ENCODE results near the gene SMAD2. TPM values are rescaled to one million over a fixed set of nuclear protein-coding genes. Genes with fewer than 3 reads are reported as not detected.

Gene SMAD2
- total and polyA plus RNA-seq, 2 experiments from 2014 or later, result 30.9 to 90.7 TPM

DNA sequence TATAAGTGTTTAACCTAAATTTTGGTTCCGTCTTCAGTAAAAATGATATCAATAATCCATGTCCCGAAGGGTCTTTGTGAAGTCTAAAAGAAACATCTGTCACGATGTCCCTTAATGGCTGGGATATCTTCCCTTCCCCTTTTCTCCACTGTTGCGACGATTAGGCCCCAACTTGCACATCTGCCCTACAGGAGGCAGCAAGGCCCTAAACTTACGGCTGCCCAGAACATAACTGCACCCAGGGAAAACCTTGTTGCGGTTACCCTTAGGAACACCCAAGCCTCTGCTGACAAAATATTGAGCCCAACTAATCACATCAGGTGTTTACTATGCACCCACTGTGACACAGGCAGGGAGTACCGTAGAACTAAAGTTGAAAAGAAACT lies 1.3 kb upstream of the SMAD2 start:
- no peak for TF ChIP-seq NANOG (IDR thresholded peaks at IDR 0.05; ENCODE audit: borderline replicate concordance)
- TF ChIP-seq, protein P1, sequence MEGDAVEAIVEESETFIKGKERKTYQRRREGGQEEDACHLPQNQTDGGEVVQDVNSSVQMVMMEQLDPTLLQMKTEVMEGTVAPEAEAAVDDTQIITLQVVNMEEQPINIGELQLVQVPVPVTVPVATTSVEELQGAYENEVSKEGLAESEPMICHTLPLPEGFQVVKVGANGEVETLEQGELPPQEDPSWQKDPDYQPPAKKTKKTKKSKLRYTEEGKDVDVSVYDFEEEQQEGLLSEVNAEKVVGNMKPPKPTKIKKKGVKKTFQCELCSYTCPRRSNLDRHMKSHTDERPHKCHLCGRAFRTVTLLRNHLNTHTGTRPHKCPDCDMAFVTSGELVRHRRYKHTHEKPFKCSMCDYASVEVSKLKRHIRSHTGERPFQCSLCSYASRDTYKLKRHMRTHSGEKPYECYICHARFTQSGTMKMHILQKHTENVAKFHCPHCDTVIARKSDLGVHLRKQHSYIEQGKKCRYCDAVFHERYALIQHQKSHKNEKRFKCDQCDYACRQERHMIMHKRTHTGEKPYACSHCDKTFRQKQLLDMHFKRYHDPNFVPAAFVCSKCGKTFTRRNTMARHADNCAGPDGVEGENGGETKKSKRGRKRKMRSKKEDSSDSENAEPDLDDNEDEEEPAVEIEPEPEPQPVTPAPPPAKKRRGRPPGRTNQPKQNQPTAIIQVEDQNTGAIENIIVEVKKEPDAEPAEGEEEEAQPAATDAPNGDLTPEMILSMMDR (conservative IDR thresholded peaks at IDR 0.05; ENCODE audit: low read depth in 2 of 2), result peak; percentile 55 to 73
- TF ChIP-seq STAT1 (IDR thresholded peaks at IDR 0.05; ENCODE audit: unreplicated experiment), result no peak
- Histone ChIP-seq H2AFZ (peak overlapping the region; percentile 44; the same call in 1 of the 2 replicates), H3K27me3 (ENCODE audit: insufficient read depth) (no peaks in the 10 kb centered on the region), H3F3A (replicated peaks; ENCODE audit: low read depth) (peaks cover 7% of the 10 kb centered on the region; the same call in 1 of the 2 replicates), H3K9me2 (ENCODE audit: insufficient read depth) (no peaks in the 10 kb centered on the region), H3K27ac (ENCODE audit: low read depth) (peak overlapping the region; percentile 93), H3K79me2 (replicated peaks; ENCODE audit: insufficient read depth) (peaks cover 32% of the 10 kb centered on the region), H3K4me3 (peak overlapping the region; percentile 64), H4K20me1 (replicated peaks; ENCODE audit: insufficient read depth) (peaks cover 11% of the 10 kb centered on the region), H3K4me1 (ENCODE audit: insufficient read depth) (peaks cover 34% of the 10 kb centered on the region), H3K36me3 (ENCODE audit: insufficient read depth) (no peaks in the 10 kb centered on the region), H3K4me2 (peak overlapping the region; percentile 78)
- Mint-ChIP-seq H3K27me3 (ENCODE audit: insufficient read depth, low read depth, poor library complexity) (no peaks in the 10 kb centered on the region), H3K4me3 (peak overlapping the region; percentile 76), H3K4me1 (peaks cover 32% of the 10 kb centered on the region), H3K27ac (peak overlapping the region; percentile 94), H3K9me3 (no peaks in the 10 kb centered on the region), H3K36me3 (ENCODE audit: low read depth) (no peaks in the 10 kb centered on the region; the same call in 2 of the 3 replicates)
- ATAC-seq (peak; percentile 34), DNase-seq (ENCODE audit: low spot score) (peak; percentile 76)

- no peaks in the 10 kb centered on the region for H3K27me3 Mint-ChIP-seq (ENCODE audit: insufficient read depth, low read depth, poor library complexity)
- peaks cover 17% of the 10 kb centered on the region for H4K20me1 ChIP-seq (replicated peaks; ENCODE audit: insufficient read depth)
- peak overlapping the region; percentile 93 for H3K27ac ChIP-seq (ENCODE audit: low read depth)
- H3K4me3 Mint-ChIP-seq, result peak overlapping the region; percentile 76
- peak overlapping the region; percentile 44; the same call in 1 of the 2 replicates for H2AFZ ChIP-seq
- peak overlapping the region; percentile 78 for H3K4me2 ChIP-seq
- TF ChIP-seq NANOG (IDR thresholded peaks at IDR 0.05; ENCODE audit: borderline replicate concordance) (no peak), REST (IDR thresholded peaks at IDR 0.05; ENCODE audit: unreplicated experiment) (peak; percentile 5), POLR2AphosphoS5 (IDR thresholded peaks at IDR 0.05; ENCODE audit: low read depth) (peak; percentile 76), ZNF331 (CRISPR knock-in tag; IDR thresholded peaks at IDR 0.05; ENCODE audit: low read depth) (no peak)
- TF ChIP-seq, protein P1 (conservative IDR thresholded peaks at IDR 0.05; ENCODE audit: low read depth in 2 of 2), result no peak
- DNase-seq (ENCODE audit: low spot score) (peak; percentile 98), ATAC-seq (peak; percentile 77)
- H3F3A ChIP-seq (replicated peaks; ENCODE audit: low read depth), result peaks cover 7% of the 10 kb centered on the region; the same call in 1 of the 2 replicates
- H3K27me3 ChIP-seq (ENCODE audit: insufficient read depth), result no peaks in the 10 kb centered on the region
- no peaks in the 10 kb centered on the region; the same call in 2 of the 3 replicates for H3K36me3 Mint-ChIP-seq (ENCODE audit: low read depth)
- H3K9me2 ChIP-seq (ENCODE audit: insufficient read depth), result no peaks in the 10 kb centered on the region
- peak overlapping the region; percentile 64 for H3K4me3 ChIP-seq
- H3K27ac Mint-ChIP-seq, result peak overlapping the region; percentile 94
- no peaks in the 10 kb centered on the region for H3K9me3 Mint-ChIP-seq
- peaks cover 38% of the 10 kb centered on the region for H3K79me2 ChIP-seq (replicated peaks; ENCODE audit: insufficient read depth)
- no peaks in the 10 kb centered on the region for H3K36me3 ChIP-seq (ENCODE audit: insufficient read depth)
- H3K4me1 Mint-ChIP-seq, result peaks cover 37% of the 10 kb centered on the region
- peaks cover 40% of the 10 kb centered on the region for H3K4me1 ChIP-seq (ENCODE audit: insufficient read depth)
Measured at GRCh38 chr18:47930931-47931717, 665 bp upstream of the SMAD2 start.

All from GM23338 (cell line).